ES-I3 (cell line): ENCODE results near the gene KIFC1.
A peak's percentile ranks its signal among the peaks of the same experiment; 100 is the strongest.

Experiments
- H3K36me3 ChIP-seq: 2 replicates; pipeline ENCODE4 v1.6.1; 2013; ENCODE audit warnings: mild to moderate bottlenecking, low read length, control low read depth, moderate library complexity; ENCODE audit not compliant: insufficient read depth
- H3K4me1 ChIP-seq: 2 replicates; pipeline ENCODE4 v1.6.1; 2013; ENCODE audit warnings: mild to moderate bottlenecking, control low read depth, low read length; ENCODE audit not compliant: insufficient read depth
- H3K9ac ChIP-seq: 2 replicates; pipeline ENCODE4 v1.6.1; 2013; ENCODE audit warnings: low read depth, mild to moderate bottlenecking, low read length, moderate library complexity
- H3K9me3 ChIP-seq: 2 replicates; pipeline ENCODE4 v1.6.1; 2013; ENCODE audit warnings: mild to moderate bottlenecking, low read length, moderate library complexity; ENCODE audit not compliant: control insufficient read depth, insufficient read depth

The KIFC1 gene

GRCh38 chr6:33443619-33444504 lies 52.2 kb downstream of the KIFC1 start:
- H3K4me1 ChIP-seq = no peaks in the 10 kb centered on the region
- no peaks in the 10 kb centered on the region for H3K9me3 ChIP-seq
- no peak overlapping the region for H3K9ac ChIP-seq
- H3K36me3 ChIP-seq = peaks cover 33% of the 10 kb centered on the region

- no peaks in the 10 kb centered on the region for H3K9me3 ChIP-seq
- no peaks in the 10 kb centered on the region for H3K4me1 ChIP-seq
- H3K9ac ChIP-seq = no peak overlapping the region
- H3K36me3 ChIP-seq = peaks cover 35% of the 10 kb centered on the region
These were observed 53.5 kb downstream of the KIFC1 start for GRCh38 chr6:33445119-33445603.

GRCh38 chr6:33446356-33446755 lies 54.7 kb downstream of the KIFC1 start:
- no peaks in the 10 kb centered on the region for H3K4me1 ChIP-seq
- no peak overlapping the region for H3K9ac ChIP-seq
- H3K9me3 ChIP-seq = no peaks in the 10 kb centered on the region
- peaks cover 35% of the 10 kb centered on the region for H3K36me3 ChIP-seq

- H3K9ac ChIP-seq = no peak overlapping the region
- H3K9me3 ChIP-seq = no peaks in the 10 kb centered on the region
- no peaks in the 10 kb centered on the region; the same call in 1 of the 2 replicates for H3K4me1 ChIP-seq
- peaks cover 25% of the 10 kb centered on the region for H3K36me3 ChIP-seq
These were observed 58.8 kb downstream of the KIFC1 start for GRCh38 chr6:33450434-33450833.

- Histone ChIP-seq H3K9me3 (no peaks in the 10 kb centered on the region), H3K36me3 (peaks cover 30% of the 10 kb centered on the region), H3K4me1 (no peaks in the 10 kb centered on the region; the same call in 1 of the 2 replicates), H3K9ac (no peak overlapping the region)
These were observed 60.0 kb downstream of the KIFC1 start for GRCh38 chr6:33451606-33452005.

- Histone ChIP-seq H3K4me1 (no peaks in the 10 kb centered on the region; the same call in 1 of the 2 replicates), H3K9me3 (no peaks in the 10 kb centered on the region), H3K36me3 (peaks cover 24% of the 10 kb centered on the region), H3K9ac (no peak overlapping the region)
These were observed 60.9 kb downstream of the KIFC1 start for GRCh38 chr6:33452496-33452895.

GRCh38 chr6:33453393-33454008 lies 61.9 kb downstream of the KIFC1 start:
- H3K9ac ChIP-seq = peak overlapping the region; percentile 81; the same call in 1 of the 2 replicates
- peaks cover 15% of the 10 kb centered on the region for H3K36me3 ChIP-seq
- H3K4me1 ChIP-seq = no peaks in the 10 kb centered on the region; the same call in 1 of the 2 replicates
- no peaks in the 10 kb centered on the region for H3K9me3 ChIP-seq

- H3K9me3 ChIP-seq = no peaks in the 10 kb centered on the region
- no peaks in the 10 kb centered on the region; the same call in 1 of the 2 replicates for H3K4me1 ChIP-seq
- H3K36me3 ChIP-seq = peaks cover 10% of the 10 kb centered on the region
- H3K9ac ChIP-seq = peak within 1 kb of the TSS; percentile 81
These were observed 62.7 kb downstream of the KIFC1 start, which contains the start of gene ZBTB9 for GRCh38 chr6:33454009-33454946. TSS of gene ZBTB9 (plus strand) at chr6:33454576. CDS start at chr6:33455101, 525 bp downstream.

GRCh38 chr6:33455051-33455450 lies 63.4 kb downstream of the KIFC1 start:
- H3K9ac ChIP-seq = peak overlapping the region; percentile 81
- H3K36me3 ChIP-seq = peaks cover 7% of the 10 kb centered on the region
- H3K4me1 ChIP-seq = no peaks in the 10 kb centered on the region; the same call in 1 of the 2 replicates
- H3K9me3 ChIP-seq = no peaks in the 10 kb centered on the region

- H3K36me3 ChIP-seq = peaks cover 5% of the 10 kb centered on the region; the same call in 1 of the 2 replicates
- no peaks in the 10 kb centered on the region for H3K9me3 ChIP-seq
- no peaks in the 10 kb centered on the region; the same call in 1 of the 2 replicates for H3K4me1 ChIP-seq
- H3K9ac ChIP-seq = no peak overlapping the region
These were observed 64.5 kb downstream of the KIFC1 start for GRCh38 chr6:33456156-33456555.

- Histone ChIP-seq H3K9me3 (no peaks in the 10 kb centered on the region), H3K36me3 (peaks cover 5% of the 10 kb centered on the region; the same call in 1 of the 2 replicates), H3K9ac (no peak overlapping the region), H3K4me1 (no peaks in the 10 kb centered on the region; the same call in 1 of the 2 replicates)
These were observed 67.1 kb downstream of the KIFC1 start for GRCh38 chr6:33458676-33459075.

- H3K4me1 ChIP-seq = no peaks in the 10 kb centered on the region; the same call in 1 of the 2 replicates
- no peak overlapping the region for H3K9ac ChIP-seq
- no peaks in the 10 kb centered on the region for H3K9me3 ChIP-seq
- H3K36me3 ChIP-seq = peaks cover 5% of the 10 kb centered on the region; the same call in 1 of the 2 replicates
These were observed 67.6 kb downstream of the KIFC1 start for GRCh38 chr6:33459226-33459625.
